AG04450 (cell line): ENCODE measurements around the gene CD84. TPM values are rescaled to one million over a fixed set of nuclear protein-coding genes. Genes with fewer than 3 reads are reported as not detected.

ENCODE experiments used
- CTCF ChIA-PET: fragments of 300-600, 350-600 bp; formaldehyde crosslinking; extraction: SDS; loops from one replicate; lab custom pipeline; 2022; ENCODE audit warnings: antibody characterized with exemption, inconsistent platforms; lab: Charles Lee
- POLR2A ChIA-PET: fragments of 350-600 bp; formaldehyde crosslinking; extraction: SDS; loops from one replicate; lab custom pipeline; 2021; ENCODE audit warnings: antibody characterized with exemption, inconsistent platforms; lab: Yijun Ruan, JAX
- DNase-seq: peaks from one replicate; pipeline ENCODE4 v3.0.0-alpha.2; 2011; ENCODE audit warnings: low read depth, low spot score
- H3K27ac ChIP-seq: one replicate; pipeline ENCODE4 v1.5.1; 2012; ENCODE audit warnings: low read depth, low read length, control low read depth
- H3K27me3 ChIP-seq: one replicate; pipeline ENCODE4 v1.6.0; 2012; ENCODE audit warnings: low read length; ENCODE audit not compliant: control insufficient read depth, insufficient read depth
- H3K4me3 ChIP-seq: 2 replicates; pipeline ENCODE4 v1.5.1; 2011; ENCODE audit warnings: mild to moderate bottlenecking, low read depth, low read length, control low read depth
- H3K9me3 ChIP-seq: 2 replicates; pipeline ENCODE4 v1.5.1; 2012; ENCODE audit warnings: low read length; ENCODE audit not compliant: control insufficient read depth, insufficient read depth
- polyA plus RNA-seq: library from polyadenylated mRNA; depleted of rRNA; stranded (reverse); fragments of >200 nt; gene quantifications from 2 replicates; pipeline ENCODE4 v1.2.3, GENCODE V29; 2011
- TF ChIP-seq, protein P1 (sequence below): IDR thresholded peaks from 2 replicates; pipeline ENCODE4 v1.5.1; 2011; ENCODE audit warnings: low read depth, low read length, control low read depth, inconsistent platforms

Gene CD84
- polyA plus RNA-seq, 1 experiment, result not detected

DNA sequence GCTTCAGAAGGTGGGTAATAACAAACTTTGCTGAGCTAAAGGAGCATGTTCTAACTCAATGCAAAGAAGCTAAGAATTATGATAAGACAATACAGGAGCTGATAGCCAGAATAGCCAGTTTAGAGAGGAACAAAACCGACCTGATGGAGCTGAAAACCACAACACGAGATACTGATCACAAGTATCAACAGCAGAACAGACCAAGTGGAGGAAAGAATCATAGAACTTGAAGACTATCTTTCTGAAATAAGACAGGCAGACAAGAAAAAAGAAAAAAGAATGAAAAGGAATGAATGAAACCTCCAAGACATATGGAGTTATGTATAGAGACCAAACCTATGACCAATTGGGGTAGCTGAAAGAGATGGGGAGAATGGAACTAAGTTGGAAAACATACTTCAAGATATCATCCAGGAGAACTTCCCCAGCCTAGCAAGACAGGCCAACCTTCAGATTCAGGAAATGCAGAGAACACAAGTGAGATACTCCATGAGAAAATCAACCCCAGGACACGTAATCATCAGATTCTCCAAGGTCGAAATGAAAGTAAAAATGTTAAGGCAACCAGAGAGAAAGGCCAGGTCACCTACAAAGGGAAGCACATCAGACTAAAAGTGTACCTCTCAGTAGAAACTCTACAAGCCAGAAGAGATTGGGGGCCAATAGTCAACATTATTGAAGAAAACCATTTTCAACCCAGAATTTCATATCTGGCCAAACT, 20.5 kb downstream of the CD84 start:
- TF ChIP-seq, protein P1, sequence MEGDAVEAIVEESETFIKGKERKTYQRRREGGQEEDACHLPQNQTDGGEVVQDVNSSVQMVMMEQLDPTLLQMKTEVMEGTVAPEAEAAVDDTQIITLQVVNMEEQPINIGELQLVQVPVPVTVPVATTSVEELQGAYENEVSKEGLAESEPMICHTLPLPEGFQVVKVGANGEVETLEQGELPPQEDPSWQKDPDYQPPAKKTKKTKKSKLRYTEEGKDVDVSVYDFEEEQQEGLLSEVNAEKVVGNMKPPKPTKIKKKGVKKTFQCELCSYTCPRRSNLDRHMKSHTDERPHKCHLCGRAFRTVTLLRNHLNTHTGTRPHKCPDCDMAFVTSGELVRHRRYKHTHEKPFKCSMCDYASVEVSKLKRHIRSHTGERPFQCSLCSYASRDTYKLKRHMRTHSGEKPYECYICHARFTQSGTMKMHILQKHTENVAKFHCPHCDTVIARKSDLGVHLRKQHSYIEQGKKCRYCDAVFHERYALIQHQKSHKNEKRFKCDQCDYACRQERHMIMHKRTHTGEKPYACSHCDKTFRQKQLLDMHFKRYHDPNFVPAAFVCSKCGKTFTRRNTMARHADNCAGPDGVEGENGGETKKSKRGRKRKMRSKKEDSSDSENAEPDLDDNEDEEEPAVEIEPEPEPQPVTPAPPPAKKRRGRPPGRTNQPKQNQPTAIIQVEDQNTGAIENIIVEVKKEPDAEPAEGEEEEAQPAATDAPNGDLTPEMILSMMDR, result no peak
- Histone ChIP-seq H3K27me3 (no peaks in the 10 kb centered on the region), H3K9me3 (no peaks in the 10 kb centered on the region), H3K27ac (no peak overlapping the region), H3K4me3 (no peak overlapping the region)
- ChIA-PET POLR2A (no interaction called here), CTCF (no interaction called here)
- DNase-seq, result no peak

DNA sequence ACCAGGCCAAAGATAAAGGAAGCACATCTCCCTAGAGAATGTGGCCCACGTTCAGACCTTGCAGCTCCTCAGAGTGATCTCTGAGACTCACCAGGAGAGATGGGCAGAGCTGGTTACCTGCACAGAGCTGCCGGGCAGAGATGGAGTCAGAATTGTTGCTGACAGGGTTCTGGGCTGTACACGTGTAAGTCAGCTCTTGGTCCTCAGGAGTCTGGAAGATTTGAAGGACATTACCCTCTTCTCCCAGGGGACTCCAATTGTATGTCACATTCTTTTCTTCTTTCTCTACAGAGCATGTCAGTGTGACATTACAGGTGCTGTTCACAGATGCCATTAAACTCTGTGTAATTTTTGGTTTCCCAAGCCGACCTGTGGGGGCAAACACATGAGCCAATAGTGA, 25.5 kb downstream of the CD84 start:
- CTCF ChIA-PET, result interaction anchor here (1.4 kb wide), 1 partner anchor 9 kb away, joined by 5 read pairs; no protein-coding TSS in a partner anchor

DNA sequence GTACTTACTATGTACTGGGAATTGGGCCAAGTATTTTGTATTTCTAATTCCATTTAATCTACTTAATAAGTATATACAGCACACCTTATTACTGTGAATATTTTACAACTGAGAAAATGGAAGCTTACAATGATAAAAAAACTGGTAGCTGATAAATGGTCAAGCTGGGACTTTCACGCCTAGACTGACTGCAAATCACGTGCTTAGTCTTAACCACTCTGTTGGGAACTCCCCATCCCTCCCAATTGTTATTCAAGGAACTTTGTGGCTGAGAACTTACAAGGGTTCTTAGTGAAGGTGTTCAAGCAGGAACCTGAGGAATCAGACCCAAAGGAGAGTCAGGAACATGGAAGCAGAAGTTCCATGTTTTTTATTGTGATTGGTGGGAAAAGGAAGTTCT, 26.9 kb downstream of the CD84 start:
- Histone ChIP-seq H3K27me3 (no peaks in the 10 kb centered on the region), H3K4me3 (no peak overlapping the region), H3K9me3 (no peaks in the 10 kb centered on the region), H3K27ac (no peak overlapping the region)
- TF ChIP-seq, protein P1, result no peak
- no peak for DNase-seq
- POLR2A ChIA-PET, result no interaction called here
- CTCF ChIA-PET, result no interaction called here

More for the DNA sequence above, 25.5 kb downstream of the CD84 start:
- H3K9me3 ChIP-seq, result no peaks in the 10 kb centered on the region
- no peak for DNase-seq
- no peaks in the 10 kb centered on the region for H3K27me3 ChIP-seq
- no peak overlapping the region for H3K4me3 ChIP-seq
- TF ChIP-seq, protein P1, result no peak
- POLR2A ChIA-PET, result no interaction called here
- no peak overlapping the region for H3K27ac ChIP-seq

DNA sequence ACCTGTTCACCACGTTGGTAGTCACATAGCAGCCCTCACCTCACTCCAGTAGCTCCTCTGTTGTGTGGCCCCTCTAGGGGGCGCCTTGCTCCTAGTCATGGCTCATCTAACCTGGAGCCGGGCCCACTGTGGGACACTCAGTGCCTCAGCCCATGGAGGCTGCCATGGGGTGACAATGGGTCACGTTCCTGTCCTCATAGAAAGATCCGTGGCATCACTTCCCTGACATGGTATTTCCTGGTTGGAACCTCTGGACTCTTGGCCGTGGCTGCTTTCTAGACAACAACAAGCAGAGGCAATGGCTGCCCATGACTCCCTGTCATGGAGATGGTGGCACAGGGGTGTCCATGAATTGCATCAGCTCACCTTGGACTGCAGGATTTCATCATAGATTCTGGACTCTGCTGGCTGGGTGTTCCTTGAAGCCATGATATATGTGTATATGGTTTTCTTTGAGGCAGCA, 28.7 kb downstream of the CD84 start:
- CTCF ChIA-PET, result no interaction called here
- Histone ChIP-seq H3K9me3 (no peaks in the 10 kb centered on the region), H3K4me3 (no peak overlapping the region), H3K27ac (no peak overlapping the region), H3K27me3 (no peaks in the 10 kb centered on the region)
- TF ChIP-seq, protein P1, result no peak
- no peak for DNase-seq
- POLR2A ChIA-PET, result no interaction called here

DNA sequence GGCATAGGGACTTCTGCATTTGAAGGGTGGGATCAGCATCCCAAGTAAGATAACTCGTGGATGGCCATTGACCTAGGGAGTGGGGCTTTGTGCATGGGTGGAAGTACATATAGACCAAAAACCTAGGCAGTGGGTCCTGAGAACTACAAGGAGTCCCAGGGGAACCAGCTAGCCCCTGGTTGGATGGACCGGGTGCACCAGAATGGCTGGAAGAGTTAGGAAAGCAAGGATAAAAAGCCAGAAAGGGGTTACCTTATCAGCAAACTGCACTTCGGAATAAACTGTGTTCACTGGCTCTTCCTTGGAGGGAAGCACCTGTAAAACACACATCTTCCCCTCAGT, 29.7 kb downstream of the CD84 start:
- no peak for DNase-seq

More for the DNA sequence above, 29.7 kb downstream of the CD84 start:
- ChIA-PET POLR2A (no interaction called here), CTCF (no interaction called here)
- Histone ChIP-seq H3K27me3 (no peaks in the 10 kb centered on the region), H3K9me3 (no peaks in the 10 kb centered on the region), H3K4me3 (no peak overlapping the region), H3K27ac (no peak overlapping the region)
- TF ChIP-seq, protein P1, result no peak
